HG03039 (cell line): ENCODE results near the gene RUNX3.

Source experiments
- ATAC-seq: cut with Tn5 transposase; IDR thresholded peaks from one replicate; pipeline ENCODE4 v1.9.1; 2021; ENCODE audit warnings: mild to moderate bottlenecking, moderate library complexity; ENCODE audit not compliant: unreplicated experiment

The RUNX3 gene

DNA sequence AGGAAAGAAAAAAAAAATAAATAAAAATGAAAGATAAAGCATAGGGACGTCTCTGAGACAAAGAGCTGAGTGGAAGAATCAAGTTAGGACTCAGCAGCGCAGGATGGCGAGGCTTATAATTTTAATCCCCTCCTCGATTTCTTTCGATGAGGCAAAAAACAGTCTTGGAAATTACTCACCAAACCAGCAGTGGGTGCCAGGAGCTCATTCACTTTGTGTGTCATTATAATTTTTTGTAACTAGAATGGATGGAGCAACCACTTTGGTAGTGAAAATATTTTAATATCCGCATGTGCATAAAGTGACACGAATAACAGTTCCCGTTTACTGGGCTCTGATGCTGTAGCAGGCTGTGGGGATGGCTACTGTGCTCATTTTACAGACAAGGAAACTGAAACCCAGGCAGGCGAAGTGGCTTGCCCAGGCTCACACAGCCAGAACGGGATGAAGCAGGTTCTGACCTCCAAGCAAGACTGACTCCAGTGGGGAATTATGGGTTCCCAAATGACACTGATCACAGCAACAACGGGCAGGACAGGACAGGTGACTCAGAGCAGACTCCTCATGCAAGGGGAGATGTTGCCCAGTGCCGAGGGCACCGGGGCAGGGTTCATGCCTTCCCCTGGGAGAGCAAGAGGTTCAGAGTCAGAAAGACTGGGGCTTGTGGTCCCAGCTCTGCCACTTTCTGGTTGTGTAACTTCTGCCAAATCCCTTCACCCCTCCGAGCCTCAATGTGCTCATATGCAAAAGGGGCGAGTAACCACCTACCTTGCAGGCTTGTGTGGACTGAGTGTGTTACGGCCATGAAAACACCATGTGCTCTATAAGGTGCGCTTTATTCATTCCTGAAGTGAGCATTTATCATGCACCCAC, 63.6 kb downstream of the RUNX3 start:
- no peak for ATAC-seq

- no peak for ATAC-seq
These were observed 64.5 kb downstream of the RUNX3 start for GRCh38 chr1:24865587-24865986.

DNA sequence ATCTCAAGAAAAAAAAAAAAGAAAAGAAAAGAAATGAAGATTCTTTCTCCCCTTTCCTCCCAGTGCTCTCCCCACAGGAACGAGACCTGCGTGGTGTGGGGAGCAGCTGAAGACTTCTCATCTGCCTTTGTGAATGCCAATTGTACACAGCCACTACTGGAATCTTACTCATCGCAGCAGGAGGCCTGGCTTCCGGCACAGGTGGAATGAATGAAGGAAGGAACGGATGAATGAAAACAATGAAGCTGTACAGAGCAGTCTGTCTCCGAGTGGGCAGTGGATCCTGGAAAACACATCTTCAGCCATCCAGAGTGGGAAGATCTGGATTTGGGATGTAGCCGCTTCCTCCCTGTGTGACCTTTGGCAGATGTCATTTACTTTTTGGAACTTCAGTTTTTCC, 64.9 kb downstream of the RUNX3 start:
- no peak for ATAC-seq

- ATAC-seq = no peak
These were observed 65.7 kb downstream of the RUNX3 start for GRCh38 chr1:24864370-24864777.

- no peak for ATAC-seq
These were observed 67.1 kb downstream of the RUNX3 start for GRCh38 chr1:24862775-24863483.

DNA sequence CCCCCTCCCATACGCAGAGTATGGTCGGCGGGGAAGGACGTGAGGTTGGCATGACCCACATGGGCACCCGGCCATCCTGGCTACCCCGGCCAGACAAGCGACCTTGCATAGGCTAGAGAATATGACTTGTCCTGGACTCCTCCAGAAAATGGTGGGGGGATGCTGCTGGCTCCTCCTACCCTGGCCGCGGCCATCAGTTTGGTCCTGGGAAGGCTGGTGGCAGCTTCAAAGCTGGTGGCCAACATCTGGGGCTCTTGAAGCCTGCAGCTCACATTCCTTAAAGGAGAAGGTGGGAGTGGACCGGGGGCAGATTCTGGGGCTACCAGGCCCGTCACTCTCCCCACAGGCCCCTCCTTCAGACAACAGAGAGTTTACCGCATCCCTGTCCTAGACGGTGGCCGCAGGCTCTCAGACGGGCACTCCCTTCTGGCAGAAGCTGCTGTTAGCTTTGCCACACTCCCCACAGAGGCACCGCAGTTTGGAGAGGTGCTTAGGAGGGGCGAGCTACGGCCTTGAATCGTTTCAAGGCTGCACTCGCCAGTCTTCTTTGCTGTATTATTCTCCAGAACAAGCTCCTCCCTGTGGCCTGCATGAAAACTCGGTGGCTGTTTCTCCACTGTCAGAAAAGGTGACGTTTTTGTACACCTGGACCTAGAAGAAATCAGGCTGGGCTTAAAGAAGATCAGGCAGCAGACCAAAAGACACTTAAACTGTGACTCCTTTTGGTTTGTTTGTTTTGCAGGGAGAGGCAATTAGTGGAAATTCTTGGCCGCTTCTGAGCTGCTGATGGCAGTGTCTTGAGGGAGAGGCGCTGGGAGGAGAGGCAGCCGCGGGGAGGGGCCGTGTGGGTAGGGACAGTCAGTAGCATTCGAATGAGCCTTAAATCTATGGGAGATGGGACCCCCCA, 68.0 kb downstream of the RUNX3 start:
- no peak for ATAC-seq

GRCh38 chr1:24860841-24861240, 69.2 kb downstream of the RUNX3 start:
- ATAC-seq = no peak

DNA sequence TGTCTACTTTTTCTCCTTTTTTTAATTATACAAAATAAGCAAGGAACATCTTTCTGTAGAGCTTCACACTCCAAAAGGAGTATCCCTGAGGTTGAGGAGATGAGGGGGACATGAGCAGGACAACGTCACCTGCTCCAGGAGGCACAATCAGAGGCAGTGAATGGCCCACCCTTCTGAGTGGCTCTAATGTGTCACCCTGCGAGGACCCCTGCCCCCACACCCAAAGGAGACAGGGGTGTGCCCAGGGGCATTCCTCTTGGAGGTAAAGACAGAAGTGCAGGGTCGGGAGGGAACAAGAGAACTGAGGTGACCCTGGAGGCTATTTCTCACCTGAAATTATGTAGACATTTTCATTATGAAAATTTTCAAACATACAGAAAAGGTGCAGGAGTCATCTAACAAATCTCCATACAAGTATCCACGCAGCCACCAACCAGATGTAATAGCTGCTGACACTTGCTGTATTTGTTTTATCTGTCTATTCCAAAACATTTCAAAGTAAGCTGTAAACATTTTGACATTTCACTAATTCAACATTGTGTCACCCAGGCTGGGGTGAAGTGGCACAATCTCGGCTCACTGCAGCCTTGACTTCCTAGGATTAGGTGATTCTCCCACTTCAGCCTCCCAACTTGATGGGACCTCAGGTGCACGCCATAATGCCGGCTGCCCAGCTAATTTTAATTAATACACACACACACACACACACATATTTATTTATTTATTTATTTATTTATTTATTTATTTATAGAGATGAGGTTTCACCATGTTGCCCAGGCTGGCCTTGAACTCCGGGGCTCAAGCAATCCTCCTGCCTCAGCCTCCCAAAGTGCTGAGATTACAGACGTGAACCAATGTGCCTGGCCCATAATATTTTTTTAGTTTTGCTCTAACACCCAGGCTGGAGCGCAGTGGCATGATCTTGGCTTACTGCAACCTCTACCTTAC, 70.7 kb downstream of the RUNX3 start:
- ATAC-seq = no peak

DNA sequence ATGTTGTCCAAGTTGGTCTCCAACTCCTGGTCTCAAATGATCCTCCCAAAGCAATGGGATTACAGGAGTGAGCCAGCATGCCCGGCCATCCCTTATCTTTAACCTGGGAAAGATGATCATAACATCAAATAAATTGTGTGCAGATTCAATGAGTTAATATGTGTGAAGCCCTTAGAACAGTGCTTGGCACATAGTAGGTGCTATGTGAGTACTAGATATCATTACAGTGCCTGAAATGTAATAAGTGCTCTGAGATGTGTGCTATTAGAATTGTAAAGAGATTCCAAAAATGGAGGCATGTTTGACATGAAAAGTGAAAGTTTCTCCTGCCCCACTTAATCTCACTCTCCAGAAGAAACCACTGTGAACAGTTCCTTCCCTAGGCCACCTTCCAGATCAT, 71.8 kb downstream of the RUNX3 start:
- no peak for ATAC-seq

- ATAC-seq = no peak
These were observed 72.5 kb downstream of the RUNX3 start for GRCh38 chr1:24857507-24858133.

GRCh38 chr1:24856787-24857506, 73.1 kb downstream of the RUNX3 start:
- ATAC-seq = no peak

- ATAC-seq = no peak
These were observed 74.6 kb downstream of the RUNX3 start for GRCh38 chr1:24855474-24855873.

DNA sequence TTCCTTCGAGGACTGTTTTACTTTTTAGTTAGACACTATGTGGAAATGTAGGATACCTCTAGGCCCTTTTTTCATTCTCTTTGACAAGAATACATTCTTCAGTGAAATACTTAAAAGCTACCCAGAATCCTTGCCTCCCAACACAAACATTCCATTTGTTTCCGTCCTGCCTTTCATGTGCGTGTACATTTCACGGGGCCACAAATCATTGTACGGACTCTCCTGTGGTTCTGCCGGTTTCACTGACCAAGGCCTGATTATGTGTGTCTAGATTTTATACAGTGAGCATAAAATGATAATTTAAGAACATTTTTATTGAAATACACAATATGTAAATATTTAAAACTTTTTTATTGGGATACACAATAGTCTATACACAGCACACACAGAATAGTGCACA, 76.4 kb downstream of the RUNX3 start:
- no peak for ATAC-seq

GRCh38 chr1:24850328-24850920, 79.7 kb downstream of the RUNX3 start:
- ATAC-seq = no peak

- no peak for ATAC-seq
These were observed 80.3 kb downstream of the RUNX3 start for GRCh38 chr1:24849672-24850295.
